Hepatocyte (in vitro differentiated cells): ENCODE data around the gene CDC42BPG.

ENCODE experiments used
- EZH2phosphoT487 ChIP-seq: fragments of 200-600 bp; sonication (generic); IDR thresholded peaks from one replicate; pipeline ENCODE4 v1.6.1; 2018; ENCODE audit warnings: antibody characterized with exemption, mild to moderate bottlenecking, low read depth, moderate library complexity; ENCODE audit not compliant: unreplicated experiment, severe bottlenecking
- TF ChIP-seq, protein P1 (sequence below): fragments of 200-600 bp; sonication (generic); IDR thresholded peaks from 2 replicates; pipeline ENCODE4 v1.5.1; 2016; ENCODE audit warnings: antibody characterized with exemption, mild to moderate bottlenecking; ENCODE audit not compliant: poor library complexity

- TF ChIP-seq, protein P1, sequence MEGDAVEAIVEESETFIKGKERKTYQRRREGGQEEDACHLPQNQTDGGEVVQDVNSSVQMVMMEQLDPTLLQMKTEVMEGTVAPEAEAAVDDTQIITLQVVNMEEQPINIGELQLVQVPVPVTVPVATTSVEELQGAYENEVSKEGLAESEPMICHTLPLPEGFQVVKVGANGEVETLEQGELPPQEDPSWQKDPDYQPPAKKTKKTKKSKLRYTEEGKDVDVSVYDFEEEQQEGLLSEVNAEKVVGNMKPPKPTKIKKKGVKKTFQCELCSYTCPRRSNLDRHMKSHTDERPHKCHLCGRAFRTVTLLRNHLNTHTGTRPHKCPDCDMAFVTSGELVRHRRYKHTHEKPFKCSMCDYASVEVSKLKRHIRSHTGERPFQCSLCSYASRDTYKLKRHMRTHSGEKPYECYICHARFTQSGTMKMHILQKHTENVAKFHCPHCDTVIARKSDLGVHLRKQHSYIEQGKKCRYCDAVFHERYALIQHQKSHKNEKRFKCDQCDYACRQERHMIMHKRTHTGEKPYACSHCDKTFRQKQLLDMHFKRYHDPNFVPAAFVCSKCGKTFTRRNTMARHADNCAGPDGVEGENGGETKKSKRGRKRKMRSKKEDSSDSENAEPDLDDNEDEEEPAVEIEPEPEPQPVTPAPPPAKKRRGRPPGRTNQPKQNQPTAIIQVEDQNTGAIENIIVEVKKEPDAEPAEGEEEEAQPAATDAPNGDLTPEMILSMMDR: no peak
- TF ChIP-seq EZH2phosphoT487: no peak
These were observed 31.8 kb upstream of the CDC42BPG start for GRCh38 chr11:64876229-64876750.
